NCI-H226 (cell line): ENCODE measurements around the gene CLTB.

Experiments
- DNase-seq: peaks from one replicate; pipeline ENCODE4 v3.0.0-alpha.2; 2015

The CLTB gene

GRCh38 chr5:176379881-176380280, 36.5 kb downstream of the CLTB start:
- DNase-seq, result no peak

- no peak for DNase-seq
Observed at GRCh38 chr5:176373100-176373818, 43.1 kb downstream of the CLTB start.

GRCh38 chr5:176371621-176372539, 44.5 kb downstream of the CLTB start:
- no peak for DNase-seq

GRCh38 chr5:176369934-176370711, 46.2 kb downstream of the CLTB start:
- DNase-seq, result no peak

- no peak for DNase-seq
Observed at GRCh38 chr5:176368726-176369125, 47.6 kb downstream of the CLTB start.

GRCh38 chr5:176366232-176366894, 50.0 kb downstream of the CLTB start:
- DNase-seq, result no peak

- DNase-seq, result no peak
Observed at GRCh38 chr5:176365351-176366231, 50.7 kb downstream of the CLTB start, which contains the start of gene ARL10. Gene ARL10 (plus strand): TSS chr5:176365487. CDS start chr5:176365564, 77 bp downstream.

- no peak for DNase-seq
Observed at GRCh38 chr5:176364765-176365350, 51.5 kb downstream of the CLTB start.

- DNase-seq, result no peak
Observed at GRCh38 chr5:176362233-176362490, 54.2 kb downstream of the CLTB start.

GRCh38 chr5:176361437-176362232, 54.7 kb downstream of the CLTB start, which contains the start of gene KIAA1191:
Gene KIAA1191 (minus strand): TSS chr5:176361764. CDS start chr5:176359508, 2,256 bp downstream.
- peak; percentile 86 for DNase-seq

GRCh38 chr5:176360894-176361436, 55.4 kb downstream of the CLTB start:
- DNase-seq, result no peak

- DNase-seq, result no peak
Observed at GRCh38 chr5:176359658-176360057, 56.7 kb downstream of the CLTB start.

- DNase-seq, result no peak
Observed at GRCh38 chr5:176356179-176356566, 60.2 kb downstream of the CLTB start.

- DNase-seq, result no peak
Observed at GRCh38 chr5:176355400-176356178, 60.8 kb downstream of the CLTB start.

- DNase-seq, result no peak
Observed at GRCh38 chr5:176353533-176353932, 62.8 kb downstream of the CLTB start.

- no peak for DNase-seq
Observed at GRCh38 chr5:176352116-176352878, 64.0 kb downstream of the CLTB start.

GRCh38 chr5:176350416-176350815, 65.9 kb downstream of the CLTB start:
- no peak for DNase-seq

GRCh38 chr5:176342766-176343458, 73.4 kb downstream of the CLTB start:
- DNase-seq, result no peak
